ENCODE data around the gene ENOX2. TPM values are rescaled to one million over a fixed set of nuclear protein-coding genes. Genes with fewer than 3 reads are reported as not detected.

Gene ENOX2
- total RNA-seq, 6 donors from 2014 or later = 7.3 to 14.8 (median 9.6) TPM

- no peak overlapping the region for H3K27ac ChIP-seq
- H3K4me3 ChIP-seq = no peak overlapping the region
- H3K4me1 ChIP-seq = no peaks in the 10 kb centered on the region
- no peaks in the 10 kb centered on the region for H3K9me3 ChIP-seq
- ATAC-seq (ENCODE audit: low FRiP score in 2 of 2) = no peak
- 70 to 92% methylated on average over 2 of the region's 2 CpGs for WGBS, 2 donors
- DNase-seq = no peak
- TF ChIP-seq POLR2AphosphoS5 (IDR thresholded peaks at IDR 0.05) (no peak), CTCF (IDR thresholded peaks at IDR 0.05) (no peak), POLR2A (IDR thresholded peaks at IDR 0.05) (no peak), EP300 (IDR thresholded peaks at IDR 0.05) (no peak)
- no peaks in the 10 kb centered on the region for H3K36me3 ChIP-seq
- H3K27me3 ChIP-seq = no peaks in the 10 kb centered on the region
Observed at GRCh38 chrX:130829526-130830515, 73.2 kb downstream of the ENOX2 start.

- H3K4me1 ChIP-seq = no peaks in the 10 kb centered on the region
- TF ChIP-seq POLR2A (IDR thresholded peaks at IDR 0.05) = no peak
- TF ChIP-seq POLR2AphosphoS5 (IDR thresholded peaks at IDR 0.05) = no peak
- no peak for TF ChIP-seq CTCF (IDR thresholded peaks at IDR 0.05)
- TF ChIP-seq EP300 (IDR thresholded peaks at IDR 0.05) = no peak
- WGBS, 2 donors = 81 to 90% methylated on average over 2 to 3 of the region's 3 CpGs
- H3K27me3 ChIP-seq = no peaks in the 10 kb centered on the region
- H3K4me3 ChIP-seq = no peak overlapping the region
- ATAC-seq (ENCODE audit: low FRiP score in 2 of 2) (no peak), DNase-seq (no peak)
- no peaks in the 10 kb centered on the region for H3K36me3 ChIP-seq
- no peak overlapping the region for H3K27ac ChIP-seq
- no peaks in the 10 kb centered on the region for H3K9me3 ChIP-seq
Observed at GRCh38 chrX:130828641-130829040, 74.4 kb downstream of the ENOX2 start.

- ATAC-seq (ENCODE audit: low FRiP score in 2 of 2) (no peak), DNase-seq (no peak)
- no peaks in the 10 kb centered on the region for H3K9me3 ChIP-seq
- TF ChIP-seq EP300 (IDR thresholded peaks at IDR 0.05) (no peak), POLR2AphosphoS5 (IDR thresholded peaks at IDR 0.05) (no peak), POLR2A (IDR thresholded peaks at IDR 0.05) (no peak), CTCF (IDR thresholded peaks at IDR 0.05) (no peak)
- WGBS, 2 donors = 64 to 88% methylated on average over 2 of the region's 2 CpGs
- H3K4me1 ChIP-seq = no peaks in the 10 kb centered on the region
- H3K36me3 ChIP-seq = no peaks in the 10 kb centered on the region
- no peak overlapping the region for H3K4me3 ChIP-seq
- H3K27ac ChIP-seq = no peak overlapping the region
- H3K27me3 ChIP-seq = no peaks in the 10 kb centered on the region
Observed at GRCh38 chrX:130827648-130828047, 75.4 kb downstream of the ENOX2 start.

GRCh38 chrX:130826249-130826648 is 76.8 kb downstream of the ENOX2 start:
- no peak for ATAC-seq (ENCODE audit: low FRiP score in 2 of 2)
- no peaks in the 10 kb centered on the region for H3K9me3 ChIP-seq
- 37 to 60% methylated on average over 1 of the region's 1 CpG for WGBS, 2 donors
- H3K4me3 ChIP-seq = no peak overlapping the region
- no peak for DNase-seq
- H3K27ac ChIP-seq = no peak overlapping the region
- no peaks in the 10 kb centered on the region for H3K36me3 ChIP-seq
- no peaks in the 10 kb centered on the region for H3K4me1 ChIP-seq
- no peaks in the 10 kb centered on the region for H3K27me3 ChIP-seq
- TF ChIP-seq POLR2A (IDR thresholded peaks at IDR 0.05) = no peak
- no peak for TF ChIP-seq POLR2AphosphoS5 (IDR thresholded peaks at IDR 0.05)
- TF ChIP-seq EP300 (IDR thresholded peaks at IDR 0.05) = no peak
- no peak for TF ChIP-seq CTCF (IDR thresholded peaks at IDR 0.05)

Measured in upper lobe of left lung (tissue), 6 donors.